ENCODE results near the gene TIMP4. TPM values are rescaled to one million over a fixed set of nuclear protein-coding genes. Genes with fewer than 3 reads are reported as not detected.

Gene TIMP4
- total and polyA plus RNA-seq, 8 donors = 2.6 to 13.4 (median 7.3) TPM

DNA sequence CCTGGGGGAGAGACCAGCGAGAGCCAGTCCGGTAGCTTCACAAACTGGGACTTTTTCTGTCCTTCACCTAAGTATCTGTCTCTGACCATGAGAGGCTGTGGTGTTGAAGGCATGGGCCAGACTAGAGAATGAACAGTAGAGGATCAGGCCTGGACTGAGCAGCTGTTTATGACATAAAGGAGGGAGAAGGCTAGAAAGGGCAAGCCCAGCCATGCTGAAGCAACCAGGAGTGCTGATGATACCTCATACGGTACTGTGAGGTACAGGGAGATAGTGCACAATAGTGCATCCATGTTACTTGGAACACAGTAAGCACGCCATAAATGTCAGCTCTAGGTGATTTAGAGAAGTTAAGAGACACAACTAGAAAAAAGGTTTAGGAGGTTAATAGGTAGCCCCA is 22.6 kb upstream of the TIMP4 start:
- Histone ChIP-seq H3K36me3 (no peaks in the 10 kb centered on the region), H3K27me3 (no peaks in the 10 kb centered on the region), H3K9me3 (no peaks in the 10 kb centered on the region), H3K4me3 (no peak overlapping the region), H3K4me1 (peaks cover 9 to 28% (median 23%) of the 10 kb centered on the region in 4 donors), H3K27ac (no peak overlapping the region)
- TF ChIP-seq, protein P1, sequence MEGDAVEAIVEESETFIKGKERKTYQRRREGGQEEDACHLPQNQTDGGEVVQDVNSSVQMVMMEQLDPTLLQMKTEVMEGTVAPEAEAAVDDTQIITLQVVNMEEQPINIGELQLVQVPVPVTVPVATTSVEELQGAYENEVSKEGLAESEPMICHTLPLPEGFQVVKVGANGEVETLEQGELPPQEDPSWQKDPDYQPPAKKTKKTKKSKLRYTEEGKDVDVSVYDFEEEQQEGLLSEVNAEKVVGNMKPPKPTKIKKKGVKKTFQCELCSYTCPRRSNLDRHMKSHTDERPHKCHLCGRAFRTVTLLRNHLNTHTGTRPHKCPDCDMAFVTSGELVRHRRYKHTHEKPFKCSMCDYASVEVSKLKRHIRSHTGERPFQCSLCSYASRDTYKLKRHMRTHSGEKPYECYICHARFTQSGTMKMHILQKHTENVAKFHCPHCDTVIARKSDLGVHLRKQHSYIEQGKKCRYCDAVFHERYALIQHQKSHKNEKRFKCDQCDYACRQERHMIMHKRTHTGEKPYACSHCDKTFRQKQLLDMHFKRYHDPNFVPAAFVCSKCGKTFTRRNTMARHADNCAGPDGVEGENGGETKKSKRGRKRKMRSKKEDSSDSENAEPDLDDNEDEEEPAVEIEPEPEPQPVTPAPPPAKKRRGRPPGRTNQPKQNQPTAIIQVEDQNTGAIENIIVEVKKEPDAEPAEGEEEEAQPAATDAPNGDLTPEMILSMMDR (IDR thresholded peaks at IDR 0.05) = no peak
- TF ChIP-seq EP300 (IDR thresholded peaks at IDR 0.05) (no peak), POLR2AphosphoS5 (IDR thresholded peaks at IDR 0.05) (no peak), POLR2A (IDR thresholded peaks at IDR 0.05) (no peak)
- intact Hi-C loops (cut with DNase I; ENCODE audit: low total_unique reads) = no loop called here
- 97 to 100% (median 99%) methylated on average over 4 of the region's 4 CpGs for WGBS, 5 donors
- DNase-seq = no peak

- H3K27ac ChIP-seq = peak overlapping the region in 3 of 5 donors; percentile 21 to 54 (median 24)
- peaks cover 9 to 34% (median 23%) of the 10 kb centered on the region in 4 donors for H3K4me1 ChIP-seq
- 87 to 98% (median 93%) methylated on average over 5 of the region's 5 CpGs for WGBS, 5 donors
- H3K9me3 ChIP-seq = no peaks in the 10 kb centered on the region
- no peak for DNase-seq
- no peaks in the 10 kb centered on the region for H3K27me3 ChIP-seq
- intact Hi-C loops (cut with DNase I; ENCODE audit: low total_unique reads) = no loop called here
- H3K4me3 ChIP-seq = no peak overlapping the region
- no peaks in the 10 kb centered on the region for H3K36me3 ChIP-seq
- TF ChIP-seq POLR2AphosphoS5 (IDR thresholded peaks at IDR 0.05) = no peak
- TF ChIP-seq, protein P1 (IDR thresholded peaks at IDR 0.05) = no peak
- no peak for TF ChIP-seq EP300 (IDR thresholded peaks at IDR 0.05)
- no peak for TF ChIP-seq POLR2A (IDR thresholded peaks at IDR 0.05)
Observed at GRCh38 chr3:12180631-12181030, 21.9 kb upstream of the TIMP4 start.

GRCh38 chr3:12180218-12180617 is 21.5 kb upstream of the TIMP4 start:
- Histone ChIP-seq H3K36me3 (no peaks in the 10 kb centered on the region), H3K4me1 (peaks cover 9 to 36% (median 23%) of the 10 kb centered on the region in 4 donors), H3K9me3 (no peaks in the 10 kb centered on the region), H3K4me3 (no peak overlapping the region), H3K27me3 (no peaks in the 10 kb centered on the region), H3K27ac (peak overlapping the region in 3 of 5 donors; percentile 21 to 54 (median 24))
- peak; percentile 78 to 84 for DNase-seq
- intact Hi-C loops (cut with DNase I; ENCODE audit: low total_unique reads) = no loop called here
- TF ChIP-seq POLR2AphosphoS5 (IDR thresholded peaks at IDR 0.05) (peak in 1 of 3 donors; percentile 27), POLR2A (IDR thresholded peaks at IDR 0.05) (no peak)
- 25 to 42% (median 37%) methylated on average over 5 to 6 of the region's 6 CpGs for WGBS, 5 donors

GRCh38 chr3:12179441-12179840 is 20.7 kb upstream of the TIMP4 start:
- no peak for DNase-seq
- TF ChIP-seq, protein P1 (IDR thresholded peaks at IDR 0.05) = no peak
- TF ChIP-seq EP300 (IDR thresholded peaks at IDR 0.05) (no peak), POLR2A (IDR thresholded peaks at IDR 0.05) (no peak)
- intact Hi-C loops (cut with DNase I; ENCODE audit: low total_unique reads) = no loop called here
- WGBS, 5 donors = 84 to 97% (median 90%) methylated on average over 1 of the region's 1 CpG
- Histone ChIP-seq H3K27me3 (no peaks in the 10 kb centered on the region), H3K36me3 (no peaks in the 10 kb centered on the region), H3K4me1 (peaks cover 9 to 36% (median 23%) of the 10 kb centered on the region in 4 donors), H3K9me3 (no peaks in the 10 kb centered on the region), H3K27ac (peak overlapping the region in 2 of 5 donors; percentile 7 to 54), H3K4me3 (no peak overlapping the region)

- Histone ChIP-seq H3K9me3 (no peaks in the 10 kb centered on the region), H3K36me3 (no peaks in the 10 kb centered on the region), H3K27ac (peak overlapping the region in 3 of 5 donors; percentile 7 to 66 (median 44)), H3K27me3 (no peaks in the 10 kb centered on the region), H3K4me1 (peaks cover 9 to 36% (median 23%) of the 10 kb centered on the region in 4 donors), H3K4me3 (no peak overlapping the region)
- TF ChIP-seq, protein P1 (IDR thresholded peaks at IDR 0.05) = no peak
- TF ChIP-seq POLR2A (IDR thresholded peaks at IDR 0.05) (no peak), POLR2AphosphoS5 (IDR thresholded peaks at IDR 0.05) (peak in 1 of 3 donors; percentile 12)
- intact Hi-C loops (cut with DNase I; ENCODE audit: low total_unique reads) = no loop called here
- 45 to 71% (median 61%) methylated on average over 6 of the region's 6 CpGs for WGBS, 5 donors
- DNase-seq = peak; percentile 38 to 53
Observed at GRCh38 chr3:12178091-12178820, 19.5 kb upstream of the TIMP4 start.

All from stomach (tissue), 9 donors.